Stimulated activated CD4-positive, alpha-beta T cell treated with anti-CD3 and anti-CD28 coated beads, TNF-alpha, amount 100 ng/mL, for 1 hour (primary cell): ENCODE data around the gene XRCC6.
"Not testable (repeated sequence)": the region's sequence is repeated elsewhere in the genome, so short reads cannot be mapped to it uniquely, and the experiment has no call there.

Source experiments
- DNase-seq, 3 donors: peaks; one replicate each; pipeline ENCODE4 v3.0.0-alpha.2; 2020; ENCODE audit warnings: low read depth in 3 of 3, low spot score in 1 of 3

XRCC6 gene

DNA sequence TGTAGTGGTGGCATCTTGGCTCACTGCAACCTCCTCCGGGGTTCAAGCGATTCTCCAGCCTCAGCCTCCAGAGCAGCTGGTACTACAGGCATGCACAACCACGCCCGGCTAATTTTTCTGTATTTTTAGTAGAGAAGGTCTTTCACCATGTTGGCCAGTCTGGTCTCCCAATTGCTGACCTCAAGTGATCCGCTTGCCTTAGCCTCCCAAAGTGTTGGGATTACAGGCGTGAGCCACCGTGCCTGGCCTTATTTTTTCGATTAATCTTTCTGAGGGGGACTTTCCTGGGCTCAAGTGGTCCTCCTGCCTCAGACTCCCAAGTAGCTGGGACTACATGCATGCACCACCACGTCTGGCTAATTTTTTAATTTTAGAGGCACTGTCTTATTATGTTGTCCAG is 62.0 kb downstream of the XRCC6 start:
- no peak for DNase-seq

DNA sequence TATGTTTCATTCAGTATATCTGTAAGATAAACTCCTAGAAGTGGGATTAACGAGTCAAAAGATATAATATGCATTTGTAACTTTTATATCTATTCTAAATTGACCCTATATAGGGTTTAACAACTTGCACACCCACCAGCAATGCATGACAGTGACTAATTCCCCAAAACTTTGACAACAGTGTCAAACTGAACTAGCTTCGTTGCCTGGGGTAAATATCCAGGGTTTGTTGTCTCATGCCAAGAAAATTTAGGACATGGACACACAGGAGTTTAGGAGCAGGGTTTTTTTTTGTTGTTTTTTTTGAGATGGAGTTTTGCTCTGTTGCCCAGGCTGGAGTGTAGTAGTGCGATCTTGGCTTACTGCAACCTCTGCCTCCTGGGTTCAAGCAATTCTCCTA is 62.5 kb downstream of the XRCC6 start:
- DNase-seq = no peak

DNA sequence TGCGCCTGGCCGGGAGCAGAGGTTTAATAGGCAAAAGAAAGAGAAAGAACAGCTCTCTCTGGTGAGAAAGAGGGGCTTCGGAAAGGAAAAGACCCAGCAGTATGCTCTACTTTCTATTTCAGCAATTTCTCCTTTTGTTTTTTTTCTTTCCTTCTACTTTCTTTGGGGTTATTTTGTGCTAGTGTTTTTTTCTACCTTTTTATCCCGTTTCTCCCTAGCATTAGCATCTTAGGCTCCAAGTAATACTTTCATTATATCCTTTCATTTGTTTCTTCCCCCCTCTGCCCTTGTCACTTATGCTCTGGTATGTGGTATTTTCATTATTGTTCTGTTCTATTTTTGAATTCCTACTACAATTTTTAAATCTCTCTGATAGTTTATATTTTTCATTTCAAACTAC is 63.1 kb downstream of the XRCC6 start:
- DNase-seq = no peak

DNA sequence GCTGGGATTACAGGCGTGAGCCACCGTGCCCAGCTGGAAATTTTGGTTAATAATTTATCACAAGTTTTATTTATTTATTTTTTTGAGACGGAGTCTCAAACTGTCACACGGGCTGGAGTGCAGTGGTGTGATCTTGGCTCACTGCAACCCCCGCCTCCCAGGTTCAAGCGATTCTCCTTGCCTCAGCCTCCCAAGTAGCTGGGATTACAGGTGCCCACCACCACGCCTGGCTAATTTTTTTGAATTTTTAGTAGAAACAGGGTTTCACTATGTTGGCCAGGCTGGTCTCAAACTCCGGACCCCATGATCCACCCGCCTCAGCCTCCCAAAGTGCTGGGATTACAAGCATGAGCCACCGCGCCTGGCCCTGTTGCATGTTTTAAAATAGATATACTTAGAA is 65.8 kb downstream of the XRCC6 start:
- not testable (repeated sequence) for DNase-seq

DNA sequence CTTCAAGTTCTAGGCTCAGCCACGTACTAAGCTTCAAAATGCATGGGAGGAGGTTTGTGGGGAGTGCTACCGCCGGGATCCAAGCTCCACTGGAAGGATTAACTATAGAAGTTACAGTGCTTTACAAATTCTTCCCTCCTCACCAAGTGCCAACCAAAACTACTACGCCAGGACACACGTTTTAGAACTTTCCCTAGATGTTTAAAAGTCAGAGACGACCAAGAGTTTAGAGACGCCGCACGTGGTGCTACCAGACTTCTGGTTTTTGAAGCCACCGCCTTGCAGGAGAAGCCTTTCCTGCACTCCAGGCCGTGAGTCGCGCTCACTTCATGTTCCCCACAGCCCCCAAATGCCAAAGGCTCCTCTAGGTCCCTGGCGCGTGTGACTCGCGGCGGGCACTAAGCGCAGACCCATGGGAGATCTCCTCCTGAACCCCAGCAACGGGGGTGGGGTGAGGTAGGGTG is 66.8 kb downstream of the XRCC6 start:
- DNase-seq = no peak

DNA sequence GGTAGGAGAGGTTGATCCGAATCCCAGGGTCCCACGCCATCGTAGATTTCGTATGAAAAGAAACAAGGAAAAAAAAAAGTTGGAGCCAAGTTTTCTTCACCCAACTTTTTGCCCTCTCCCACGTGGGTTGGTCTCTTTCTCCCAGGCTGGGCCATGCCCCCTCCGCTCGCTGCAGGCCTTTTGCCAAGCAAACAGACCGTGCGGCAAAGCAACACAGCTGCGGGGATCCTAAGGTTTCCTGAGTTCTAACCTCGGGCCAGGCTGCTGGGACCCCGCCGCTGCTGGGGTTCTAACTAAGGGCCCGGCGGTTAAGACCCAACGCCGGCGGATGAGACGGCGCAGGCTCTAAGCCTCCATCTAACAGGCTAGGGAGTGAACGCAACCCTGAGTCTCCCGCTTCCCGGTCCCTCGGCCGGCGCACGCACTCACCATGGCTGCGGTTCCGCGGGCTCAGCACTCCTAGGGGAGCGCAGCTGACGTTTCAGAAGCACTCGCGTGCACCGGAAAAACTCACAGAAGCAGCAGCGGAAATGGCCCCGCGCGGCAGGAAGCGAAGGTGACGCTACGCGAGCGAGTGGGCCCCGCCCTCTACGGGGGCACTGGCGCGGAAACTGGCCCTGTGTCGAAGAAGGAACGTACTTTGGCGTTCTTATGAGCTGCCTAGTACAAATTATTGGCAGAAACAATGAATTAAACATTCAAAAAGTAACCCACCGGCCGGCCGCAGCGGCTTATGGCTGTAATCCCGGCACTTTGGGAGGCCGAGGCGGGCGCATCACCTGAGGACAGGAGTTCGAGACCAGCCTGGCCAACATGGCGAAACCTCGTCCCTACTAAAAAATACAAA is 67.5 kb downstream of the XRCC6 start, which contains the start of gene SNU13:
Gene SNU13, minus strand, starts transcription at position 503 of the 847 bp plus-strand sequence. Its CDS starts 71 bp downstream, at position 432.
- DNase-seq = peak; percentile 80 to 84 (median 83)

DNA sequence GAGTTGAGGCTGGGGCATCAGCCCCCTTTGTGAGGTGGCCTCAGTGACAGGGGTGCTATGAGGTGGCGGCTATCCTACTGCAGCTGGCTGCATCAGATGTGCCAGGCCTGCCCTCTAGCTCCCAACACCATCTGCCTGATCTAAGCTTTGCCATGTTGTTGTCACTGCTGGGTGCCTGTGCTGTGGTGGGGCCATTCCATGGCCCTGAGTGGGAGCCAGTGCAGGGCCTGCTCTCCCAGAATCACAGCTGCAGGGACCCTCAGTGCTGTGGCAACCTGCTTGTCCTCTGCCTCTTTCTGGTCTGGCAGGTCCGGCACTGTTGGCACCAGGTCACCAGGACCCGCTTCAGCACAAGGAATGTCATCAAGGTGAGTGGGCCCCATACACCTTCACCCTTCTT is 69.4 kb downstream of the XRCC6 start:
- DNase-seq = no peak

DNA sequence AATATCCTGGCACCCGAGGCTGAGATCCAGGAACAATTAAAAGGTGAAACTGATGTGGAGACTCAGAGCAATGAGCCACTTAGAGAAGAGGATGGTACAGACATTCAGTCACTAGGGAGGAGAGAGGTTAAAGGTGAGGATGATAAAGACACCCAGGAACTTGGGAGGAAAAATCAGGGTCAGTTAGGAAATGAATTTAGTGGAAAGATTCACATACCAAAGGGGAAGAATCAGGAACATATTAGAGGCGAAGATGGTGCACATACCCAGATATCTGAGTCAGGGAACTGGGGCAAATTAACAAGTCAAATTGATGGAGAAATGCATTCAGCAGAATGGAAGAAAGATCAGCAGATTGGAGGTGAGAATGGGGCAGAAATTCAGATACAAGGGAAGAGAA is 74.1 kb downstream of the XRCC6 start:
- no peak for DNase-seq

DNA sequence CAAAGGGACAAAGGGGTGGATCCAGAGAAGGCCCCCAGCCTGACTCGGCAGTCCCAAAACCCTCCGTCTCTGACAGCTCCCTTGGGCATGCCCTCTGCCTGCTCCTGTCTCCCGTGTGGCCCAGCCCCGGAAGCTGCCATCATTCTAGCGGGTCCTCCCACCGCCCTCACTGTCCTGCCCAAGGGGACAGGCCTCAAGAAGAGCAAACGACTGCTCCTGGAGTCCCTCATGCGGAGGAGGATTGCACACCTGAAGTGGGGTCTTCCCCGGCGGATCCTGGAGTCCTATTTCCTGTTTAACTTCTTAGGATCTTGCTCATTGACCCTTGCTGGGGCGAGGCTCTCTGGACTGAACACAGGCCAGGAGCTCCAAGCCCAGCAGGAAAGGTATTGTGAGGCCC is 75.6 kb downstream of the XRCC6 start:
- no peak for DNase-seq

DNA sequence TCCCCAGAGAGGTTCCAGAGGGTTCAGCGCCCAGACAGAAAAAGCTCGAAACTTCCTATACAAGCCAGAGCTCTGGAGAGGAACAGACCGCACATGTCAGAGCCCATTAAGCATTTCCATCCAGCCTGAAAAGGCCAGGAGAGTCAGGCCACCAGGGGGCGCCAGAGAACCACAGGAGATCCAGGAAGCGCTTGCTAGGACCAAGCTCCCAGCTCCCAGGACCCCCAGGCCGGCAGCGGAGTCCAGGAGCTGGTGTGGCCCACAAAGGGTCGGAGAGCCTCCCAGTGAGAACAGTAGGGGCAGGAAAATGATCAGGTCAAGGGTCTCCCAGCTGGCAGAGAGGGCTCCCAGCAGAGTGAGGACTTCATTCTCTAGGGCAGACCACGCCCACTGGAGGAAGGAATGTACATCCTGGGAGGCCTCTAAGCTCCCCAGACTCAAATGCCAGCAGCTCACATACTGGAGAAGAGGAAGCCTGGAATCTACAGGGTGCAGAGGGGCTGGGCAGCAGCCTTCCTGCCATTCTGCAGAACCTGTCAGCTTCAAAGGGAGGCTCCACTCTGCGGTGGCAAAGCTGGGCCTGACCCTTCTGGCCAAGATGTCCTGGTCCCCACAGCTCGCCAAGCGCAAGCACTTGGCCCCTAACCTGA is 76.2 kb downstream of the XRCC6 start:
- DNase-seq = peak; percentile 86 to 97 (median 86)

DNA sequence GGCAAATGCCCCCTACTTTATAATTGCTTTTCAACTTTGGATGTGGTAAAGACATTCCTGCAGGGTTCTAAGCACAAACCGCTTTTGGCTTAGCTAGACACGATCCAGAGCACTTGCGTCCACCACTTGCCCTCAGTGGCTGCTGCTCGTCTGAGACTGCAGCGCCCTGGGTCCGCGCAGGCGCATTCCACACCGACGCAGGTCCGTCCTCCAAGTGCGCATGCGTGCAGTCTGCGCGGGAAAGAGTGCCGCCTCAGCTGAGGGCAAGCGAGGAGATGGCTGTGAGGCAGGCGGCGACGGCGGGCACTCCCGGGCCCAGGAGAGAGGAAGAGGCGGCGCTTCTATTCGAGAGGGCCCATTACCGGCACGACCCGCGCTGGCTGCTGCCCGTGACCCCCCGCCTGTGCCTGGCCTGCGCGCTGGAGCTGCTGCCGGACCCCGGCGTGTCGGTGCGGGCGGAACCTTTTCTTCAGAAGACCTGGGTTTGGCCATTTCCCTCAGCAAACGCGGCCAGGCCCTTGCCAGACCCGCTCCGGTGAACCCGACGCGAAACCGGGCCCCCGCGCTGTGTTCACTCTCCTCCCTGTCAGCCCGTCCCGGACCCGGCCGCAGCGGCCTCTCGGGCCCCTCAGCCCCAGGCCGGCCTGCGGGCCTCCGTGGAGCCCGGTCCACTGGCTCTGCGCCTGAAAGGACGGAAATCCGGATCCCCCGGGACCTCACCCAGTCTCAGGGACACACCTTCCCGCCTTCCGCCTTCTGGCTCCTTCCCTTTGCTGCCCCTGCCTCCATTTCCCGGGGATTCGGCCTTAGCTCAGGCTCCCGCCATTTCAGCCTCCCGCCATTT is 78.4 kb downstream of the XRCC6 start, which contains the start of gene MEI1:
Gene MEI1, plus strand, starts transcription at position 240 of the 844 bp plus-strand sequence. Its CDS starts 36 bp downstream, at position 276.
- DNase-seq = peak; percentile 84 to 88 (median 88)

DNA sequence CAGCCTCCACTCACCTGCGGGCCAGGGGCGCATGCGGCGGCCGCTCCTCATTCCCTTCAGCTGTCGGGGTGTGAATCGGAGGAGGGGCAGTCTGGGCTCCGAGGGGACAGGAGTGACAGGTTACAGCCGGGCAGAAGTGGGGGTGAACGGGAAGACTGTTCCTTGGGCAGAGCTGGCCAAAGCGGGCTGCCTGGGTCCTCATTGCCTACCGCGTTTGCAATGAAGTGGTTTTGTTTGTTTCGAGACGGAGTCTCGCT is 78.9 kb downstream of the XRCC6 start:
- no peak for DNase-seq

DNA sequence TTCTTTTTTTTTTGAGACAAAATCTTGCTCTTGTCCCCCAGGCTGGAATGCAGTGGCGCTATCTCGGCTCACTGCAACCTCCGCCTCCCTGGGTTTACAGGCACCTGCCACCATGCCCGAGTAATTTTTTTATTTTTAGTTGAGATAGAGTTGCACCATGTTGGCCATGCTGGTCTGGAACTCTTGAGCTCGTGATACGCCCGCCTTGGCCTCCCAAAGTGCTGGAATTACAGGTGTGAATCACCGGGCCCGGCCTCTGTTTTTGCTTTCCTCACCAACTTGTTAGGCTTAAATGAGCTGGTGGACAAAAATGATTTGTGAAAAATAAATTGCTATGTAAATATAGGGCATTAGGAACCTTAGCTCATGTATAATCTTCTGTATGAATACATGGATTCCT is 81.7 kb downstream of the XRCC6 start:
- DNase-seq = no peak

DNA sequence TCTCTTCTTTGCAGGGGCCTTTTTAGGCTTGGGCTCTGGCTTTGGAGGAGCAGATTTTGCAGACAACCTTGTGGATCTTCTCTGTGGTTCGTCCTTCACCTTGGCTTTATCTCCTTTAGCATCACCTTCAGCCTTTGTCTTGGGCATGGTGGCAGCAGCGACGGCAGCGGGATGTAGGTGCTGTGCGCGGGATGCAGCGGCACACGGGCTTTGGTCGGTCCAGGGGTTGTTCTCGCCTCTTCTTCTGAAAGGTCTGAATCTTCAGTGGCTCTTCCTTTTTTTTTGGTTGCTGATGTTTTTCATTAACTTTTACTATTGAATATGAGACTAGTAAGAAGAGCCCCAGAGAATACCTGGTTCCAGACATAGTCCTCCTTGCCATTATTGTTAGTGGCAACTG is 88.2 kb downstream of the XRCC6 start:
- no peak for DNase-seq

DNA sequence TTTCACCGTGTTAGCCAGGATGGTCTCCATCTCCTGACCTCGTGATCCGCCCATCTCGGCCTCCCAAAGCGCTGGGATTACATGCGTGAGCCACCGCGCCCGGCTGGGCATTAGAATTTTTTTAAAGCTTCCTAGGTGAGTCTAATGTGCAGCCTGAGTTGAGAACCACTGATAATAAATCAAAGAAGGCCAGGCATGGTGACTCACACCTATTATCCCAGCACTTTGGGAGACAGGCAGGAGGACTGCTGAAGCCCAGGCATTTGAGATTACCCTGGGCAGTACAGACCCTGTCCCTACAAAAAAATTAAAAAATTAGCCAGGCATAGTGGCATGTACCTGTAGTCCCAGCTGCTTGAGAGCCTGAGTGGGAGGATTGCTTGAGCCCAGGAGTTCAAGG is 91.9 kb downstream of the XRCC6 start:
- DNase-seq = no peak
